Activated CD8-positive, alpha-beta memory T cell treated with anti-CD3 and anti-CD28 coated beads, Interleukin-2, amount 50 U/mL, for 4 hours (primary cell): ENCODE results near the gene DNTTIP2.
A peak's percentile ranks its signal among the peaks of the same experiment; 100 is the strongest.
"Not testable (repeated sequence)": the region's sequence is repeated elsewhere in the genome, so short reads cannot be mapped to it uniquely, and the experiment has no call there.

ENCODE experiments used
- DNase-seq: peaks from one replicate; pipeline ENCODE4 v3.0.0-alpha.2; 2020

Gene DNTTIP2

GRCh38 chr1:93874025-93874651 is 4.9 kb downstream of the DNTTIP2 start:
- DNase-seq, result no peak

DNA sequence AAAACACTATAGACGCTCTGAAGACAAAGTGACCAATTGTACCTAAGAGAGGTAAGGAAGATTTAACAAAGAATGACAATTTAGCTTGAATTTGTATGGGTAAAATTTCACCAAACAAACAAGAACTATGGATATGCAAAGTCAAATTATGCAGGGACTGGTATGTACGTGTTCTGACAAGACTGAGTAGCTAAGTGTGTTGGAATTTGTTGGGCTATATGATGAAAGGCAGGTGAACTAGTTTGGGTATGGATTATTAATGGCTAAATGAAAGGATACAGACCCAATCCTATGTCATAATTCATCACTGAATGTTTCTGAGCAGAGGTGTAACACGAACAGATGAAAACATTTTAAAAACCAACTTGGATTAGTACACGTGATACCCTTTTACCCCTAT is 7.6 kb downstream of the DNTTIP2 start:
- DNase-seq, result no peak

DNA sequence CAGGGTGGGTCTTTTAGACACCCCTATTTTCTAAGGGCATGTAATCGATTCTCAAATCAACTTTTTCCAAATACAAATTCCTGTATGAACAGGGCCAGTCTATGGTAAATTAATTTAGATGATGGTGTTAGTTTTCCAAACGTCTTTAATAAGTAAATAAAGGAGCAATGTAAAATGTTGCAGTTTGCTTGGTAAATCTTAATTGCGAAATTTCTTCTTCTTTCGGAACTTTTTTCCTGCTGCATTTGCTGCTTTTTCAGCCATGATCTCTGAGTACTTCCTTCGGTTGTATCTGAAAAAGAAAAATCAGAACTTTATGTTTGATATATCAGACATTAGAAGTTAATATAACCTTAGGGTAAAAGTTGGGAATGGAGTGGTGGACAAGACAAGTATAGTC is 9.4 kb downstream of the DNTTIP2 start:
- DNase-seq, result no peak

DNA sequence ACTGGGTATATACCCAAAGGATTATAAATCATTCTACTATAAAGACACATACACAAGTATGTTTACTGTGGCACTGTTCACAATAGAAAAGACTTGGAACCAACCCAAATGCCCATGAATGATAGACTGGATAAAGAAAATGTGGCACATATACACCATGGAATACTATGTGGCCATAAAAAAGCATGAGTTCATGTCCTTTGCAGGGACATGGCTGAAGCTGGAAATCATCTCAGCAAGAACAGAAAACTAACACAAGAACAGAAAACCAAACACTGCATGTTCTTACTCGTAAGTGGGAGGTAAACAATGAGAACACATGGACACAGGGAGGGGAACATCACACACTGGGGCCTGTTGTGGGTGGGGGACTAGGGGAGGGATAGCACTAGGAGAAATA is 10.5 kb downstream of the DNTTIP2 start:
- DNase-seq, result not testable (repeated sequence)

DNA sequence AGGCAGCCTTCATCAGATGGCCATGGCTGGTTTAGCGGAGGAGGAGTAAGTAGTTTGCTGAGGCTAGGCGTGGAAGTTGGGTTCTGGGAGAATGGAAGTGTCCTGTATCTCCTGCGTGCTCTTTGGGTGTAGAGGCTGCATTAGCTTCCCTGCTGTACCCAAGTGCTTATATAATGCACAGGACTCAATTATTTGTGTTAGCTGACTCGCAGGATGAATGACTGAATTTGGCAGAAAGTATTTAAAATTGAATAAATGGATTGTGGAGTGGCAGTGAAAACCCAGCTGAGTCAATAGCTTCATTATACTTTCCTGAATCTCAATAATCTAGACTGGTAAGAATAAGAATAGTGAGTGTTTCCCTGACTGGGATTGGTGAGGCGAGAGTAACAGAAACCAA is 13.8 kb downstream of the DNTTIP2 start:
- no peak for DNase-seq

DNA sequence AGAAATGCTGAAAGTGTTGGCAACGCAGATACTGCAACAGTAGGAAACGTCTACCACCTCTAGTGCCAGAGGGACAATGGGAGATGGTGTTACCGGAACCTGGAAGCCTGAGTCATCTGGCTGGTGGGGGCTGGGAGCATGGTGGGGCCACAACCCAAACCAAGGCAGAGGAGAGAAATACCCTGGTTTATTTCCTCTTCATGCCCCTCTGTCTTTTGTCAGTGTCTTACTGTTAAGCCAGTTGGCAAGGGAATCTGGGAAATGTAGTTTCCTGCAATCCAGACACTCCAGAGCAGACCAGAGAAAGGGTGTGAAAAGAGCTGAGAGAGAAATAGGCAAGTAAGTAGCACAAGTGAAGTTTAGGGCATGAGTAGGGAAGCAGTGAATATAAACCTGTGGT is 14.8 kb downstream of the DNTTIP2 start:
- no peak for DNase-seq

DNA sequence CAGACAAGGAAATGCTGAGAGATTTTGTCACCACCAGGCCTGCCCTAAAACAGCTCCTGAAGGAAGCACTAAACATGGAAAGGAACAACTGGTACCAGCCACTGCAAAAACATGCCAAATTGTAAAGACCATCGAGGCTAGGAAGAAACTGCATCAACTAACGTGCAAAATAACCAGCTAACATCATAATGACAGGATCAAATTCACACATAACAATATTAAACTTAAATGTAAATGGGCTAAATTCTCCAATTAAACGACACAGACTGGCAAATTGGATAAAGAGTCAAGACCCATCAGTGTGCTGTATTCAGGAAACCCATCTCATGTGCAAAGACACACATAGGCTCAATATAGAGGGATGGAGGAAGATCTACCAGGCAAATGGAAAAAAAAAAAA is 21.4 kb downstream of the DNTTIP2 start:
- not testable (repeated sequence) for DNase-seq

- DNase-seq, result not testable (repeated sequence)
Observed at GRCh38 chr1:93855983-93856382, 23.0 kb downstream of the DNTTIP2 start.

DNA sequence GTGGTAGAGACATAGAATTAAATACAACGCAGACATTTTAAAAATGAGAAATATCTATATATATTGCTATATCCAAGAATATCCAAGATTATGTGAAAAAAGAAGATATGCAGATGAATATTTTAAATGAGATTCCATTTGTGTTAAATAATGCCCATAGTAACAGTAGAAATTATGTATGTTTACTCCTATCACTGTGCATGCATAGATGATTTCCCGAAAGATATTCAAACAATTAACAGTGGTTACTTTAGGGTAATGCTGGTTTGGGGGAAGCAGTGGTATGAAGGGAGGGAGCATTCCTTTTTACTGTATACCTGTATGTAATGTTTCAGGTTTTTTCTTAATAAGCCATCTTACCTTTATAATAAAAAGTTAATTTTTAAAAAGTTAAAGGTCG is 25.1 kb downstream of the DNTTIP2 start:
- DNase-seq, result no peak

- DNase-seq, result no peak
Observed at GRCh38 chr1:93851878-93852277, 27.1 kb downstream of the DNTTIP2 start.

GRCh38 chr1:93851327-93851712 is 27.7 kb downstream of the DNTTIP2 start:
- DNase-seq, result no peak

- peak; percentile 57 for DNase-seq
Observed at GRCh38 chr1:93850687-93851326, 28.2 kb downstream of the DNTTIP2 start.

- no peak for DNase-seq
Observed at GRCh38 chr1:93848350-93848883, 30.6 kb downstream of the DNTTIP2 start.

- DNase-seq, result peak; percentile 78
Observed at GRCh38 chr1:93847811-93848288, 31.2 kb downstream of the DNTTIP2 start.

GRCh38 chr1:93846992-93847810 is 31.8 kb downstream of the DNTTIP2 start:
- peak; percentile 85 for DNase-seq

- DNase-seq, result peak; percentile 87
Observed at GRCh38 chr1:93846206-93846991, 32.6 kb downstream of the DNTTIP2 start.

DNA sequence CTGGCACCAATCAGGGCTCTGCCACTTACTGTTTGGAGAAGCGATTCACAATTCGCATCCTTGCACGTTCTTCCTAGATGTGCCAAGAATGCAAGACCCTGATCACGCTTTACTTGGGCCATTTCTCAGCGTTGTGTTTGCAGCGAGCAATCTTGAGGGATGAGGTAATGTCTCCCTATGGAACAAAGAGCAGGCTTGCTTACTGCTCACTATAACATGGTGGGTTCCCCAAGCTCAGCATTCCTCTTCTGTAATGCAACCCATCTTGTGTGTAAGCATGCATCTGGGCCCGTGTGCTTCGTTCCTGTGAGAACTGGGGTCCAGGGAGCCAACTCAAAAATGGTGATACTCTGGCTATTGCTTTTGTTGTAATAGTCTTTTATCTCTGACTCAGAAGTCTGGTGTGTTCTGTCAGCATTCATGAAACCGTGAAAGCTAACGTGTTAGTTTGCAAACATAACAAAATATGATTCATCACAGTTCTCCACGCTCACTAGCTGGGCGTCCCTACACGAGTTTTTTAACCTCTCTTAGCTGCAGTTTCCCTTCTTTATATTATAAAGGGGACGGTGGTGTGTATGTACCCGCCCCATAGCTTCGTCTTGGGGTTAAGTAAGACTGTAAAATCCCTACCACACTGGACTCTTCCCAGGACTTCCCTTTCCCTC is 33.3 kb downstream of the DNTTIP2 start:
- DNase-seq, result no peak

DNA sequence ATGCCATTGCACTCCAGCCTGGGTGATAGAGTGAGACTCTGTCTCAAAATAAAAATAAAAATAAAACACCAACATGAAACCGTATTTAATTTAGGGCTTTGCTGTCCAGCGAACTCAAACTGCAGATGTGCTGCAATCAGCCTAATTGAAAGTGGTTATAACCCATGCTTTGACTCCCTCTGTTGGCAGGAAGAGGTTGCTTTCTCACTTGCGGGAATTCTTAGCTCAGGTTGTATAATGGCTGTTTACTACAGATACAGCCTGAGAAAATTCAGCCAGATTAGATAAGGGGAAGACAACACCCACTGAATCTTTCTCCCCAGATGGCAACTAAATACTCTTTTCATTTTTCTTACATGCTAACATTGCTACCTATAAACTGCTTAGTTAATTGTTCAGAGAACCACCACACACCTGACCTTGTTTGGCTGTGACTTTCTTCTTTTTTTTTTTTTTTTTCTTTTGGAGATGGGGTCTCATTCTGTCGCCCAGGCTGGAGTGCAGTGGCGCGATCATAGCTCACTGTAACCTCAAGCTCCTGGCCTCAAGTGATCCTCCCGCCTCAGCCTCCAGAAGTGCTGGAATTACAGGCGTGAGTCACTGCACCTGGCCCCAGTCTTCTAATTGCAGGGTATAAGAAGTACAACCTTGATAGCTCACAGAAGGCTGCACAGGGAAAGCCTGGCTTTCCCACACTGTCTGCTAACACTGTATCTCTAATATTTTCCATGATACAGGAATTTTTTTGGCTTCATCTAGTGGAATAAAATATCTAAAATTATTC is 34.6 kb downstream of the DNTTIP2 start:
- peak; percentile 22 for DNase-seq

GRCh38 chr1:93842750-93843500 is 36.1 kb downstream of the DNTTIP2 start:
- no peak for DNase-seq

DNA sequence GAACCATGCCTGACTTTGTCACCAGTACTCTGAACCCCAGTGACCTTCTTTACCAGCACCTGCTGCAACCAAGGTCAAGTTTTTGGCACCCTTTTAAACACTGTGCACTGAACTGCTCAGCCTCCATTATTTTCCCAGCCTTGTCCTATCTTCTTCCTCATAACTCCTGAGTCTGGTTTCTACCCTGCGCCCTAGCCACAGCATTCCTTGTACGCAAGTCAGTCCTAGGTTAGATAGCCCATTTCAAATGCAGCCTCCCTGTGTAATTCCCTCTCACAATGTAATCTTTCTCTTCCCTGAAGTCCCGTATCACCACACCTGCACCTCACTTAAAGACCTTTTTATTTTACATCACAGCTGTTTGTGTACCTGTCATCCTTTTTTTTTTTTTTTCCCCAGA is 37.2 kb downstream of the DNTTIP2 start:
- DNase-seq, result no peak
